ENCODE measurements around the gene LORICRIN.

Gene LORICRIN

DNA sequence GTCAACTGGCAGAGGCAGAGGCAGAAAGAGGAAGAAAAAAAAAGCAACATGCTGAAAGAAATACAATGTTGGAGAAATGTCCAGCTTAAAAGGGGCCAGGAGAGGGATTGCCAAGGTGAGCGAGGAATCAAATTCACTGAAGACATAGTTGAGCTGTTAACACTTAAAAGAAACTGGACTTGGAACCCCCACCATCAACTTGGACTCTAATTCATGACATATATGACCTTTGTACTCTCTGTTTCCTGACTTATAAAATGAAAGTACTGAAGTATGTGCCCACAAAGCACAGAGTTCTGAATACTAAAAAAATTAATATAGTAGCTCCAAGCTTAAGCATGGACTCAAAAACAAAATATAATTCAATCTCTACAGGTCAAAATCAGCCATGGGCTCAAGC is 26.0 kb upstream of the LORICRIN start:
- Histone ChIP-seq H3K4me1 (ENCODE audit: insufficient read depth, low read length) (no peaks in the 10 kb centered on the region), H3K36me3 (ENCODE audit: insufficient read depth, low read length) (no peaks in the 10 kb centered on the region), H3K9me3 (ENCODE audit: control insufficient read depth, insufficient read depth, low read length) (no peaks in the 10 kb centered on the region), H3K9ac (ENCODE audit: low read depth, low read length) (no peak overlapping the region)

DNA sequence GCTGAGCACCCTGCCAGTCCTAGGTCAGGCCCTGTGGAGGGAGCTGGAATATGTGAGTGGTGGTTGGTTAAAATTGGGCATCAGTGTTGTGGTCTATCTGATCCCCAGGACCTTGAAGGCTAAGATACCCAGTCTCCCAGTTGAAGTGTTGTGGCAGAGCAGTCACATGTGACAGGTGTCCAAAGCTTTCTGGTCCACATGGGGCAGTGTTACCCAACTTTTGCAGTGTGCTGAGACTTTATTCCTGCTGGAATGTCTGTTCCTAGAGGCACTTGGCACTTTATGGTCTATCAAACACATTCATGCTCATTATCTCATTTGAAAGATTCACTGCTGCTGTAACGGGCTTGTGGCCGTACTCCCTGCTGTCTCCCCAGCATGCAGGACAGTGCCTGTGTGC is 21.0 kb upstream of the LORICRIN start:
- Histone ChIP-seq H3K4me1 (ENCODE audit: insufficient read depth, low read length) (no peaks in the 10 kb centered on the region), H3K36me3 (ENCODE audit: insufficient read depth, low read length) (no peaks in the 10 kb centered on the region), H3K9ac (ENCODE audit: low read depth, low read length) (no peak overlapping the region), H3K9me3 (ENCODE audit: control insufficient read depth, insufficient read depth, low read length) (no peaks in the 10 kb centered on the region)

DNA sequence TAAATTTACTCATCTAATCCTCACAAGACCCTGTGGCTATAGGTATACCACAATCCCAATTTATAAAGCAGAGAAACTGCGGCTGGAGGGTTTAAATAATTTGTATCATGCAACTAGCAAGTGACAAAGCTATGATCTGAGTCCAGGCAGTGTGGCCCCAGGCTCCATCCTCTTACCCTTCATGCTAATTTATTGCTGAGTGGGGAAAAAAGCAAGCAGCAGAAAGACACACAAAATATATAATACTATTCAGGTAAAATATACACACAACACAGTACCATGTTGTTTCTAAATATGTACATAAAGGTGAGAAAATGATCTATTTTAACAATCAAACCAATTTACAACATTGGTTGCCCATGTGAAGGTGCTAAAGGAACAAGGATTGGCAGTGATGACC is 17.3 kb upstream of the LORICRIN start:
- no peaks in the 10 kb centered on the region for H3K36me3 ChIP-seq (ENCODE audit: insufficient read depth, low read length)
- no peaks in the 10 kb centered on the region for H3K9me3 ChIP-seq (ENCODE audit: control insufficient read depth, insufficient read depth, low read length)
- H3K9ac ChIP-seq (ENCODE audit: low read depth, low read length): no peak overlapping the region
- H3K4me1 ChIP-seq (ENCODE audit: insufficient read depth, low read length): no peaks in the 10 kb centered on the region

DNA sequence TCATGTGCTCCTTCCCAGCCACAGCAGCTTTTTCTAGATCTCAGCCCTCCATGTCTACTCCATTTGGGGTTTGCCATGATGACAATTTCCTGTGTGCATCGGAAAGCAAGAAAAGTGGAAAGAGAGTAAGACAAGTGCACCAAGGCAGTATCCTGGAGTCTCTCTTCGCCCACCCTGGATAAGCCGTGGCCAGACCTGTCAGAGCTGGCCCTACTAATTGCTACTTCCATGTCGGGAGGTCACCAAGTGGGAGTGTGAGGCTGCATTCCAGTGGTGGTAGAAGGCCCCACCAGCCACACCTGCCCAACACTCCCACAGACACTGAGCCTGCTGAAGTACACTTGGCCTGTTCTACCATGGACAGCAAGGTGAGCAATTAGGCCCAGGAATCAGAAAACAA is 14.0 kb upstream of the LORICRIN start:
- Histone ChIP-seq H3K4me1 (ENCODE audit: insufficient read depth, low read length) (no peaks in the 10 kb centered on the region), H3K9me3 (ENCODE audit: control insufficient read depth, insufficient read depth, low read length) (no peaks in the 10 kb centered on the region), H3K9ac (ENCODE audit: low read depth, low read length) (no peak overlapping the region), H3K36me3 (ENCODE audit: insufficient read depth, low read length) (no peaks in the 10 kb centered on the region)

DNA sequence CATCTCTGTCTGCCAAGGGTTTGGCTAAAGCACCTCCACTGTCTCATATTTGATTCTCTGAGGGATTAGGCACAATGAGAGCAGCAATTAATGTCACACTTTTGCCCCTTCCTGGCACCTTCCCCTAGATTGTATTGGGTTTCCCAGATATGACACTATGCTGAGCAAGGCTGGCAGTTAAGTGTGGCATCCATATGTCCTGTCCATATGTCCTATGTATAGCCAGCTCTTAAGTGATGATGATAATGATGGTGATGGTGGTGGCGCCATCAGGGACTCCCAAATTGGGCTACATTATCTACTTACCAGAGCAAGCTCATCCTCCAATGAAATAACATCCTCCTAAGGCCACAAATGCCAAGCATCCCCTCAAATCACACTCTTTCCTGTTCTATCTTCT is 13.5 kb upstream of the LORICRIN start:
- H3K9ac ChIP-seq (ENCODE audit: low read depth, low read length): no peak overlapping the region
- H3K9me3 ChIP-seq (ENCODE audit: control insufficient read depth, insufficient read depth, low read length): no peaks in the 10 kb centered on the region
- H3K4me1 ChIP-seq (ENCODE audit: insufficient read depth, low read length): no peaks in the 10 kb centered on the region
- H3K36me3 ChIP-seq (ENCODE audit: insufficient read depth, low read length): no peaks in the 10 kb centered on the region

DNA sequence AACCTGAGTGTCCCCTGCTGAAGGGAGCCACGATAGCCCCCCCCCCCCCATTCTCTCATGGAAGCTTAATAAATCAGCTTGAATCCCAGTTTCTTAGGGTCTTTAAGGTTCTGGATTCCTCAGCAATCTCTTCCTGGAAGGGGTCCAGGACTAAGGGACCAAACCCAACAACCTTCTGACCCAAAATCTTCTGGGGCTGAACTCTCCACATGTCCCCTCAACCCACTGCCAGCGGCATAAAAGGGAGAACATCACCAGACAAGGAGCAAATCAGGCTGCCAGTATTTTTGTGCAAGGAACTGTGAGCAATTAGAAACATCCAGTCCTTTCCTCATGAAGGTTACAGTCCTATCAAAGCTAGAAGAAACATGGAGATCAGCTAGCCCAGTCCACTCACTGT is 12.7 kb upstream of the LORICRIN start:
- no peaks in the 10 kb centered on the region for H3K9me3 ChIP-seq (ENCODE audit: control insufficient read depth, insufficient read depth, low read length)
- no peaks in the 10 kb centered on the region for H3K36me3 ChIP-seq (ENCODE audit: insufficient read depth, low read length)
- H3K4me1 ChIP-seq (ENCODE audit: insufficient read depth, low read length): no peaks in the 10 kb centered on the region
- no peak overlapping the region for H3K9ac ChIP-seq (ENCODE audit: low read depth, low read length)

DNA sequence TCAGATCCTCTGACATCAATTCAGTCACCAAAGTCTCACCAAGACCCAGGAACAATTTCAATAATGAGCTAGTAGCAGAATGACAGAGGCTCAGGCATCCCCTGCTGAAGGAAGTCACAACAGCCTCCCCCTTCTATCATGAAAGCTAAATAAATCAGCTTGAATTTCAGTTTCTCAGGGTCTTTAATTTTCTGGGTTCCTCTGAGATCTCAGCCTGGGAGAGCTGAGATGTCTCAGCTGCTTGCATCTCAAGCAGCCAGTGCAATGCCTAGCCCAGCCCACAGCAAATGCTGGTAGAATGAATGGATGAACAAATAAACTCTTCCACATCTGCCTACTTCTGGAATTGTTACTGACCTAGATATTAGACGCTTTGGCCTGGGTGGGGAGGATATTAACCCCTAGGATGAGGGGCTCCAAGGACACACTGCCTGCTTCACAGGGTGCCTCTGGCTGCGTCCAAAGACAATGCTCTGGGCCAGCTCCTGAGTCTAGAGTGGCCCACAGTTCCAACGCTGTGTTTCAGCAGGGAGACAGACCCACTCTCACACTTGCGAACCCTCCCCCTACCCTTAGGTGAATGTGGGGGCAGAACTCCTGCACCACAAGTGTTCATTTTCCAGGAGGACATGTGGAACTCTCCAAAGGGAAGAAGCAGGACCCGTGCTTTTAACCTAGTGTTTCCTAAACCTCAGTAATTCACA is 11.2 kb upstream of the LORICRIN start:
- Histone ChIP-seq H3K9ac (ENCODE audit: low read depth, low read length) (no peak overlapping the region), H3K4me1 (ENCODE audit: insufficient read depth, low read length) (no peaks in the 10 kb centered on the region), H3K9me3 (ENCODE audit: control insufficient read depth, insufficient read depth, low read length) (no peaks in the 10 kb centered on the region), H3K36me3 (ENCODE audit: insufficient read depth, low read length) (no peaks in the 10 kb centered on the region)

DNA sequence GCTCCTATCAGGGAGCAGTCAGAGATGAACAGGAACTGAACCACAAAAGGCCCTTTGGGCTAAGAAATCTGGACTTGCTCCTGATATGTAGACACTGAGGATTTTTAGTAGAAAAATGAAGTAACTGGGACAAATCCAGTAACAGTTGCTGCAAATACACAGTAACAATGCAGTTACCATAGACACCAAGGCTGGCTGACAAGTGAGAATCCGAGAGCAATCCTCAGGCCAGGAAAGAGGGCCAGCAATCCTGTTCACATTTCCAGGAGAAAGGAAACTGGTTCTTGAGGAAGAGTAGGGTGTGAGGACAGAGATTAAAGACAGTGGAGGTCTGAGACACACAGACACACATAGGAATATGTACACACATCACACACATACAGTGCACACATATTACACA is 9.3 kb upstream of the LORICRIN start:
- Histone ChIP-seq H3K9ac (ENCODE audit: low read depth, low read length) (no peak overlapping the region), H3K9me3 (ENCODE audit: control insufficient read depth, insufficient read depth, low read length) (no peaks in the 10 kb centered on the region), H3K4me1 (ENCODE audit: insufficient read depth, low read length) (no peaks in the 10 kb centered on the region), H3K36me3 (ENCODE audit: insufficient read depth, low read length) (no peaks in the 10 kb centered on the region)

DNA sequence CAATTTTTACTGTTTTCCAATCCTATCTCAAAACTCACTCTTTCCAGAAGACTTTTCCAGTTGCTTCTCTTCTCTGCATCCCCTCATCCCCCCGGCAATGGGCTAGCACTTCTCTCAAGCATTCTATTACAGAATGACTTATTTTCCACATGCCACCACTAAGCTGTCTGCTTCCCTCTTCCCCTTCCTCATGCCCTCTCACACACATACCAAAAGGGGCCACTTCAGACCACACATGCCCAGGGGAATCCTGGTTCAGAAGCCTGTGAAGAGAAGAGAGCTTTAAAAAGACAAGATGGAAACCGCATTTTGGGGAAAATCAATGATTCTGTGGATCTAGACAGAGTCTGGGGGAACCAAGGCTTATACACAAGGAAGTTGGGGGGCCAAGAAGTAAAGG is 8.4 kb upstream of the LORICRIN start:
- Histone ChIP-seq H3K4me1 (ENCODE audit: insufficient read depth, low read length) (no peaks in the 10 kb centered on the region), H3K9ac (ENCODE audit: low read depth, low read length) (no peak overlapping the region), H3K9me3 (ENCODE audit: control insufficient read depth, insufficient read depth, low read length) (no peaks in the 10 kb centered on the region), H3K36me3 (ENCODE audit: insufficient read depth, low read length) (no peaks in the 10 kb centered on the region)

DNA sequence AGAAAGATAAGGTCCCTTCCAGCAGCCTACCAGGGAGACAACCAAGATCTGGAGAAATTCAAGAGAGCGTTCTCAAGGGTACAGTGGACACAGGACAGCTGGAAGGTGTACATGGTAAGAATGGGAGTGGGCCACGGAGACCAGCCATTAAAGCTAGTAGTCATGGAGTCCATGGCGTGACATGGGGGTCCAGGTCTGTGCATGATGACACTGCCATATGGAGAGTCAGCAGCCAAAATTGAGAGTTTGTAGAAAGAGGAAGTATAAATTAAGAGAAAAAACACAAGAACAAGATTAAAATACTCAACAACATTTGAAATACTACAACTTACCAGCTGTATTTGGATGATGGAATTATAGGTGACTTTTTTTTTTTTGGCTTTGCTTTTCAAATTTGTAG is 7.9 kb upstream of the LORICRIN start:
- Histone ChIP-seq H3K36me3 (ENCODE audit: insufficient read depth, low read length) (no peaks in the 10 kb centered on the region), H3K9ac (ENCODE audit: low read depth, low read length) (no peak overlapping the region), H3K4me1 (ENCODE audit: insufficient read depth, low read length) (no peaks in the 10 kb centered on the region), H3K9me3 (ENCODE audit: control insufficient read depth, insufficient read depth, low read length) (no peaks in the 10 kb centered on the region)

DNA sequence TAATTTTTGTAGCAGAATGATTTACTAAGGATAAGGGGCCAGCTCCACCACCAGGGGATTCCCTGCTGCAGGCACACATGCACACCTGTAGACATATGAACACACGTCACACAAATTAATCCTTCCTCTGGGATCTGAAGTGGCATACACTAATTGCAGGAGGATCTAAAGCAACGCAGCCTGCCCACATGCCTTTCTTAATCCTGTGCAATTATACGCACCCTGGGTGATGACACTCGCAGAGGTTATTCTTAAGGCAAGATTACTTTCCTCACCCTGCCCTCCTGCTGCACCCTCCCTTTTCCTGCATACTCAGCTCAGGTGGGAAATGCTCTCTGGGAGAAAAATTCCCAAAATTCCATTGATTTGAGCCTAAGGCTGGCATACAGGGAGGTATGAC is 7.5 kb upstream of the LORICRIN start:
- Histone ChIP-seq H3K36me3 (ENCODE audit: insufficient read depth, low read length) (no peaks in the 10 kb centered on the region), H3K9me3 (ENCODE audit: control insufficient read depth, insufficient read depth, low read length) (no peaks in the 10 kb centered on the region), H3K9ac (ENCODE audit: low read depth, low read length) (no peak overlapping the region), H3K4me1 (ENCODE audit: insufficient read depth, low read length) (no peaks in the 10 kb centered on the region)

DNA sequence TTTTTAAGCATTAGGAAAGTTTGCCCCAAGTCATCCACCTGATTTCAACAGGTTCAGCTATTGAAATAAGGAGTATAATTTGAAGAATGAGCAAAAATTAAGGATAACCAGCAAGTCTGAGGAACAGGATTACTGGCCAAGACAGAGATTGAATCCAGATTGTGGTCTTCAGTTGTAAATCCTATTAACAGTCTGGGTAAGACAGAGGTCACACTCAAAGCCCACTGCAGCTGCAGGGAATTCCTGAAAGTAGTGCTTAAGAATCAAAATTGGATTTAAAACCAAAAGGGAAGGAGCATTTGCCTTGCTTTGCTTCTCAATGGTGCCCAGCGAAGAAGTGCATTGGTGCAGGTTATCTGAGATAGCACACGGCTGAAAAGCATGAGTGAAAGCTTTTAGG is 6.4 kb upstream of the LORICRIN start:
- no peaks in the 10 kb centered on the region for H3K9me3 ChIP-seq (ENCODE audit: control insufficient read depth, insufficient read depth, low read length)
- H3K4me1 ChIP-seq (ENCODE audit: insufficient read depth, low read length): no peaks in the 10 kb centered on the region
- H3K36me3 ChIP-seq (ENCODE audit: insufficient read depth, low read length): no peaks in the 10 kb centered on the region
- H3K9ac ChIP-seq (ENCODE audit: low read depth, low read length): no peak overlapping the region

DNA sequence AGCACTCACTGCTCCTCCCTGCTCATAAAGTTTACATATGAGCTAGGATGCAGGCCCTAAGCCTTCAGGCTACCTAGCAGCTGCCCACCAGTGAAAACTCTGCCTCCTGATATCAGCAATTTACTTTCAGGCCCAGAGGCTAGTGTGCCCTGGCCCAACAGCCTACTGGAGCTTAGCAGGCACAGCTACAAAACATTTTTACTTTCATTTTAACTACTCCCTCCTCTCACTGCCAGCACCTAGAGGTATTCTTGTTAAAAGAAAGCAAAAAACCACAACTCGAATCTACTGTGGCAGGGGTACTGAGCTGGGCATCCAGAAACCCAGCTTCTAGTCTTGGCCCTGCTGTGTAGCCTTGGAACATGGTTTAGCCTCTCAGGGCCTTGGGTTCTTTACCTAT is 5.8 kb upstream of the LORICRIN start:
- Histone ChIP-seq H3K9ac (ENCODE audit: low read depth, low read length) (no peak overlapping the region), H3K4me1 (ENCODE audit: insufficient read depth, low read length) (no peaks in the 10 kb centered on the region), H3K9me3 (ENCODE audit: control insufficient read depth, insufficient read depth, low read length) (no peaks in the 10 kb centered on the region), H3K36me3 (ENCODE audit: insufficient read depth, low read length) (no peaks in the 10 kb centered on the region)

DNA sequence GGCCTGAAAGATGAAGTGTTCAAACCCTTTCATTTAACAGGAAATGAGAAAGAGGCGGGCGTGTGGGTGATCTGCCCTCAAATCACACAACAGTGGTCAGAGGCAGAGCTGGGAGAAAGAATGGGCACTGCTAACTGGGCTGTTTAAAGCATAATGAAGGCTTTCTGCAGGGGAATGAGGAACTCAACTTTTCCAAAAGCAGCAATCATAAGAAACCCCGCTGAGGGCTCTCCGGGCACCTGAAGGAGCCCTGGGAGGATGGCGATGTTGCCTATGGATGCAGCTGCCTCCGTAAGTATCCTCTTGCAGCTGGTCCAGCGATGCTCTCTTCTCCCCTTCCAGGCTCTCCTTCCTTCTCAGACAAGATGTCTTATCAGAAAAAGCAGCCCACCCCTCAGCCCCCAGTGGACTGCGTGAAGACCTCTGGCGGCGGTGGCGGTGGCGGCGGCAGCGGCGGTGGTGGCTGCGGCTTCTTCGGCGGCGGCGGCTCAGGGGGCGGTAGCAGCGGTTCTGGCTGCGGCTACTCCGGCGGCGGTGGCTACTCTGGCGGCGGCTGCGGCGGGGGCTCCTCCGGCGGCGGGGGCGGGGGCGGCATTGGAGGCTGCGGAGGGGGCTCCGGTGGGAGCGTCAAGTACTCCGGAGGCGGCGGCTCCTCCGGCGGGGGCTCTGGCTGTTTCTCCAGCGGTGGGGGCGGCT is 1.2 kb downstream of the LORICRIN start:
- peaks cover 7% of the 10 kb centered on the region; the same call in 1 of the 2 replicates for H3K4me1 ChIP-seq (ENCODE audit: insufficient read depth, low read length)
- H3K36me3 ChIP-seq (ENCODE audit: insufficient read depth, low read length): no peaks in the 10 kb centered on the region
- H3K9me3 ChIP-seq (ENCODE audit: control insufficient read depth, insufficient read depth, low read length): no peaks in the 10 kb centered on the region
- peak overlapping the region; percentile 50; the same call in 1 of the 2 replicates for H3K9ac ChIP-seq (ENCODE audit: low read depth, low read length)

DNA sequence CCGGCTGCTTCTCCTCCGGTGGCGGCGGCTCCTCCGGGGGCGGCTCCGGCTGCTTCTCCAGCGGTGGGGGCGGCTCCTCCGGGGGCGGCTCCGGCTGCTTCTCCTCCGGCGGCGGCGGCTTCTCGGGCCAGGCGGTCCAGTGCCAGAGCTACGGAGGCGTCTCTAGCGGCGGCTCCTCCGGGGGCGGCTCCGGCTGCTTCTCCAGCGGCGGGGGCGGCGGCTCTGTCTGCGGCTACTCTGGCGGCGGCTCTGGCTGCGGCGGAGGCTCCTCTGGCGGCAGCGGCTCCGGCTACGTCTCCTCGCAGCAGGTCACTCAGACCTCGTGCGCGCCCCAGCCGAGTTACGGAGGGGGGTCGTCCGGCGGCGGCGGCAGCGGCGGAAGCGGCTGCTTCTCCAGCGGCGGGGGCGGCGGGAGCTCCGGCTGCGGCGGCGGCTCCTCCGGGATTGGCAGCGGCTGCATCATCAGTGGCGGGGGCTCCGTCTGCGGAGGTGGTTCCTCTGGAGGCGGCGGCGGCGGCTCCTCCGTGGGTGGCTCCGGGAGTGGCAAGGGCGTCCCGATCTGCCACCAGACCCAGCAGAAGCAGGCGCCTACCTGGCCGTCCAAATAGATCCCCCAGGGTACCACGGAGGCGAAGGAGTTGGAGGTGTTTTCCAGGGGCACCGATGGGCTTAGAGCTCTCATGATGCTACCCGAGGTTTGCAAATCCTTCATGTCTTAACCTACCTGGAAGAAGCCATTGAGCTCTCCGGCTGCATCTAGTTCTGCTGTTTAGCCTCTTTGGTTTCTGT is 2.0 kb downstream of the LORICRIN start:
- peaks cover 7% of the 10 kb centered on the region; the same call in 1 of the 2 replicates for H3K4me1 ChIP-seq (ENCODE audit: insufficient read depth, low read length)
- H3K9ac ChIP-seq (ENCODE audit: low read depth, low read length): peak overlapping the region; percentile 50
- no peaks in the 10 kb centered on the region for H3K9me3 ChIP-seq (ENCODE audit: control insufficient read depth, insufficient read depth, low read length)
- H3K36me3 ChIP-seq (ENCODE audit: insufficient read depth, low read length): no peaks in the 10 kb centered on the region
